ENCODE data around the gene SOAT2.

SOAT2 gene

GRCh38 chr12:53065470-53065869 lies 37.8 kb upstream of the SOAT2 start:
- DNase-seq (ENCODE audit: low spot score), result no peak

GRCh38 chr12:53065975-53066931 lies 37.0 kb upstream of the SOAT2 start:
- DNase-seq (ENCODE audit: low spot score), result peak; percentile 66

DNA sequence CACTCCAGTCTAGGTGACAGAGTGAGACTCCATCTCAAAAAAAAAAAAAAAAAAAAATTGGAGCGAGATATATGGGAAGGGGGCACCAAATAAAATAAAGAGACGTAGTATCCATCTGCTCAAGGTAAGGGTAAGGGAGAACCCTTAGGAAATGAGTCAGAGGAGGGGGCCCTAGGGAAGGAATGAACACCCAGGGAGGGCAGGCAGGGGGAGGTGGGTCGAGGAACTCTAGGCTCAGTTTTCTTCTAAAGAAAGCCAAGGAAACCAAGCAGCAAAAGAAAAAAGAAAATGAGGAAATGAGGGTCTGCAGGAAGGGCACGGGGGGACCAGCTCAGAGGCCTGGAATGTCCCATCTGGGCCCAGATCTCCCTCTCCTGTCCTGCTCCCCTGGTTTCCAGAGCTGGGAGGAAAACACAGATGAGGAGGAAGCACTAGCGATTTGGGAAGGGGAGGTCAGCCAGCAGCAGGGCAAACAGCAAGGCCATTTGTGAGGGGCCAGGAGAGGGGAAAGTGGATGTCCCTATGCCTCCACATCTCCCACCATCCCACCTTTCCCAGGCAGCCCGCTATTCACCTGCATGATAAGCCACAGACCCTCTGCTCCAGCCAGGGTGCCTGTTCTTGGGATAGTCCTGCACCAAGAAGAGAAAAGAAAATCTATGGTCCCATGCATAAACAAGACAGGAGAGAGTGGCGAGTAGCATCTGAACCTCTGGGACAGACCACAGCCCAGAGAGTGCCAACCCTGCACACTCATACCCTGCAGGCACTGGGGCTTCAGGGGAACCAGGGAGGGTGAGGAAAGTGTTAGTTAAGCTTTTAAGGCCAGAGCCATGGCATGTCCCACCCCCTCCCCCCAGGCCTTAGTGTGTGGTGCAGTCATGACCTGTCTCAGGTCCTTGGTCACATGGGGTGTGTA lies 36.0 kb upstream of the SOAT2 start:
- no peak for DNase-seq (ENCODE audit: low spot score)

GRCh38 chr12:53067993-53068770 lies 35.1 kb upstream of the SOAT2 start:
- DNase-seq (ENCODE audit: low spot score), result no peak

DNA sequence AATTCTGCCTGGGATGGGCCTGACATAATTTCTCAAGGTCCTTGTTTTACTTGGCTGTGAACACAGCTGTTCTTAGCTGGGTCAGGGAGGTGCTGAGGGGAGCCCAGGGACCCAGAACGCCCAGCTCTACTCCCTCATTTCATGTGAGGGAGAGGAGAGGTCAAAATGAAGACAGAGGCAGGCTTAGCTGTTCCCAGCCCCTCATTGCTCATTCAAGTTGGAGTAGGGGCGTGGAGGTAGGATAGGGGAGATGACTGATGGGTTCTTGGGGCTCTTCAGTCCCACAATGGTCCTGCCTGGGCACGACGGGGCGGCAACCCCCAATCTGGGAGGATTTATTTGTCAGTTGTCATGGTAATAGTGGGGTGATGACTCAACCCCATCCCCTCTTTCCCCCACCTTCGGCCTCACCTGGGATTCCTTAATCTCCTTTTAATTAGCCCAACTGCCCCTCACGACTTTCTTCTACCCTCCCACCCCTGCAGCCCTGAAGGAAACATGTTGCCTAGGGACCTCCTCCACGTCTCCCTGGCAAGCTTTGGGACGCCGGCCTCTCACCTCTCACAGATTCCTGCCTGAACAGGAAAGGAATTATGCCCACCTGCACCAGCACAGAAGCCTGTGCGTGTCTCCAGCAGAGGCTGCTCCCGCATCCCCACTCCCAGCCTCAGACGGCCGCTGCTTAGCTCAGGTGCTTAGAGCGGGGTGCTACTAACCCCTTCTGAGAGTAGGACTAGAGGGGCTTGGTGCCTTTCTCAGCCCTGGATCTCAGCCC lies 34.3 kb upstream of the SOAT2 start:
- DNase-seq (ENCODE audit: low spot score), result no peak

GRCh38 chr12:53069621-53070410 lies 33.5 kb upstream of the SOAT2 start:
- no peak for DNase-seq (ENCODE audit: low spot score)

- DNase-seq (ENCODE audit: low spot score), result no peak
Measured at GRCh38 chr12:53070877-53071492, 32.3 kb upstream of the SOAT2 start.

- no peak for DNase-seq (ENCODE audit: low spot score)
Measured at GRCh38 chr12:53071591-53072551, 31.4 kb upstream of the SOAT2 start.

GRCh38 chr12:53073881-53074280 lies 29.4 kb upstream of the SOAT2 start:
- no peak for DNase-seq (ENCODE audit: low spot score)

DNA sequence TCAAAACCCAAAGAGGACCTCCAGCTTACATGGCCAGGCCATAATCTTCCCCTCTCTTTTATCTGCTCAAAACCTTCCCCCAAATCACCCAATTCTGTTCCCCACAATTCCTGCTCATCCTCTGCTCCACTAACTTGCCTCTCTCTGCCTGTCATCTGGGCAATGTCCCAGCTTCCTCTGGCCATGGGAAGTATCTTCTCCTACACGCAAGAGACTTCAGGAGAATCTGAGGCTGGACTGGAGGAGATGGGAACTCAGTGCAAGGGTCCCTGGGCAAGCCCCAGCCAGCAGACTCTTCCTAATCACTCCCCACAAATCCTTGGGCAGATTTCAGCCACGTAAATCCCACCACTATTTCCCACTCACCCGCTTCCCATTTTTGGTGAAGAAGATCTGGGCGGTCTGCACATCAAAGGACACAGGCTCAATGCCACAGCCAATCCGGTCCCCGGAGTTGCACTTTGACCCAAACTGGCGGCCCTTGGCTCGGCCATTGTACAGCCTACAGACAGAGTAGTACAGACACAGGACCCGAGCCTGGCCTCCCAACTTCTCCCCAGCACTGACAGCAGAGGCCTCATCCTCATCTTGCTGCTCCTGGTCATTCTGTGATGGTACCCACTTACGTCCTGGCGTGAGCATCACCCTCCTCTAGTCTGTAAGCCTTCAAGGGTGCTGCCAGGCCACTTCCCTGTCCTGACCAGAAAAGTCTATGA lies 28.8 kb upstream of the SOAT2 start:
- DNase-seq (ENCODE audit: low spot score), result no peak

DNA sequence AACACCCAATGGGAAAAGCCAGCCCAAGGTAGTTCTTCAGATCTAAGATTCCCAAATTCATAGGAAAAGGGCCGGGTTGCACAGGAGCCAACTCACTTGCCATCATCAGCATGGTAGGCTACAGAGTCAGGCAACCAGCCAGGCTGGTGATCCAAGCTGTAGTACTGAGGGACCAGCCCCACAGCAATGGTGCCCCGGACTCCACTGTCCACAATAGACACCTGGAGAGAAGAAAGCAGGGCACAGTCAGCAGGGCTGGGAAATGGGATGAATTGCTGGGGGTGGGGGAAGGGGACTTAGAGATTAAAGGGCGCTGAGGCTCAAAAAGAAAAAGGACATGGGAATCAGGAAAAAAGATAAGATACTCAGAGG lies 28.3 kb upstream of the SOAT2 start:
- no peak for DNase-seq (ENCODE audit: low spot score)

DNA sequence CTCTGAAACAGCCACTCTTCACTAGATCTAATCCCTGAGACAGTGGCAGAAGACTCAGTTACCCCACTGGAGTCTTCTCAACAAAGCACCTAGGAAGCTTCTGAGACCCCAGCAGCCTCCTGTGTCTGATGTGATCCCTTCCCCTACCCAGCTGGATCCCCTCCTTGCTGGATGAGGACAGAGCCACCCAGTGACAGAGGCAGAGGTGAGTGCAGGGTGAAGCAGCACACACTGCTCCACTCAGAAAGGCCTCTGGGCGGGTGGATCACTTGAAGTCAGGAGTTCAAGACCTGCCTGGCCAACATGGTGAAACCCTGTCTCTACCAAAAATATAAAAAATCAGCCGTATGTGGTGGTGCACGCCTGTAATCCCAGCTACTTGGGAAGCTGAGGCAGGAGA lies 26.8 kb upstream of the SOAT2 start:
- DNase-seq (ENCODE audit: low spot score), result no peak

DNA sequence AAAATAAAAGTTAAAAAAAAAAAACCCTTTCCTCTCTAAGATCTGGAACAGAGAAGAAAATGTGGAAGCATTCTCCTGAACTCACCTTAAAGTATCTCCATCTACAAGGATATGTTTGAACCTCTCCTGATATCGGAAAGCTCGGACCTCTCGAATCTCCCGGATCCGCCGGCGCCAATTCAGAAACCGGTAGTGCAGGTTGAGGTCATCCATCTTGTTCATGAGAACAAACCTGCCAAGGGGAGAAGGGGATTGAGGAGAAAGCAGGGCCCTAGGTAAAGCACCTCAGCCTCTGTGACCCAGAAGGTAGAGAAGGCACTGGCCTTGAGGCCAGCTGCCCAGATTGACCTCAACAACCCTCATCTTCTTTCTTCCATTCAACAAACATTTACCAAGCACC lies 26.3 kb upstream of the SOAT2 start:
- DNase-seq (ENCODE audit: low spot score), result no peak

GRCh38 chr12:53078425-53079225 lies 24.7 kb upstream of the SOAT2 start:
- DNase-seq (ENCODE audit: low spot score), result no peak

DNA sequence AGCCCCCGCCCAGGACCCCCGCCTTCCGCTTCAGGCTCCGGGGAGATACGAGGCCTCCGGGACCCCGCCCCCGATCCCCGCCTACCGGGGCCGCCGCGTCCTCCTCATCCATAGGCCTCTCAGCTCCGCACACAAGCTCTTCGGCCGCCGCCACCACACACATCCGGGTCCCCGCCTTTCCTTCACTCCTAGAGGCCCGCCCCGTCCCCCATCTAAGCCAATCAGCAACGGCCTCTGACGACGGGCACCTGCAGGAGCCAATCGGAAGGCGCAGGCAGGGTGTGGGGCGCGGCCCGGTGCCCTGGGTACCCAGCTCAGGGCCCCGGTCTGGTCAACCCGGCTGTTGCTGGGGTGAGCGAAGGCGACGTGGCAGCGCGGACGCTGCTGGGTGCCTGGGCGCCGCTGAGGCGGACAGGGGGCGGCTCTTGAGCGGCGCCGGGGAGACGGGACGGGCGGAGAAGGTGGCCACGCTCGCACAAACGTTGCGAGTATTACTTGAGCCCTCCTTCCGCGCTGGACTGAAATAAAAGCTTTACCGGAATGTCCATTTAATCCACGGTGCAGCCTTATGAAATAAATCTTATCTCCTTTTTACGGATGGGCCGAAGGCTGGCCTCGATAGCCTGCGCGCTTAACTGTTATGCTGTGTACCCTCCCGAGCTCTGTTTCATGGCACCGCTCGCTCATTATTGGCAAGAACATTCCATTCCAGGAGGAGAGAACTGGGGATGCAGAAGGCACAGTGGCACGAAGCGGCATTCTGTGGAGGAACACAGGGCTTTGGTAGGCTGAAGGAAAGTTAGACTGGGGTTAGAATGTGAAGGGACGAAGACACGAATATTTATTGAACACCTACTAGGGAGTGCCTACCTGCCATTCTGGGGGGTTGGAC lies 23.8 kb upstream of the SOAT2 start, which contains the start of gene SPRYD3:
SPRYD3 (minus strand) TSS at position 165 of the 892 bp plus-strand sequence; CDS start at position 108, 57 bp downstream.
- peak; percentile 97 for DNase-seq (ENCODE audit: low spot score)

DNA sequence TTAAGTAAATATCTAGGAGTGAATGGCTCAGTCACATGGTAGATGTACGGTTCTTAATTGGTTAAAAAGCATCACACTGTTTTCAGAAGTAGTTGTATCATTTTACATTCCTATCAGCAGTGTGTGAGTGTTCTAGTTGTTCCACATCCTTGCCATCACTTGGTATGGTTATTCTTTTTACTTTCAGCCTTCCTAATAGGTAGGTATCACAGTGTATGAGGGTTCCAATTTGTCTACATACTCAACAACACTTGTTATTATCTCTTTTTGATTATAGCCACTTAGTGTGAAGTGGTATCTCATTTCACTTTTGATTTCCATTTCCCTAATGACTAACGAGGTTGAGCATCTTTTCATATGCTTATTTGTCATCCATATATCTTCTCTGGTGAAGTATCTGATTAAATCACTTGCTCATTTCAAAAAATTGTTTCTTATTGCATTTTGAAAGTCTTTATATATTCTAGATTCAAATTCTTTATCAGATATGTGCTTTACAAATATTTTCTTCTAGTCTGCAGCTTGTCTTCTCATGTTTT lies 20.6 kb upstream of the SOAT2 start:
- peak; percentile 10 for DNase-seq (ENCODE audit: low spot score)
